Activated CD8-positive, alpha-beta memory T cell treated with anti-CD3 and anti-CD28 coated beads, Interleukin-2, amount 50 U/mL, for 1 hour (primary cell): ENCODE measurements around the gene KIF26B.
"Not testable (repeated sequence)": the region's sequence is repeated elsewhere in the genome, so short reads cannot be mapped to it uniquely, and the experiment has no call there.

Experiments used
- DNase-seq: peaks from one replicate; pipeline ENCODE4 v3.0.0-alpha.2; 2020; ENCODE audit errors: extremely low read depth

KIF26B gene

DNA sequence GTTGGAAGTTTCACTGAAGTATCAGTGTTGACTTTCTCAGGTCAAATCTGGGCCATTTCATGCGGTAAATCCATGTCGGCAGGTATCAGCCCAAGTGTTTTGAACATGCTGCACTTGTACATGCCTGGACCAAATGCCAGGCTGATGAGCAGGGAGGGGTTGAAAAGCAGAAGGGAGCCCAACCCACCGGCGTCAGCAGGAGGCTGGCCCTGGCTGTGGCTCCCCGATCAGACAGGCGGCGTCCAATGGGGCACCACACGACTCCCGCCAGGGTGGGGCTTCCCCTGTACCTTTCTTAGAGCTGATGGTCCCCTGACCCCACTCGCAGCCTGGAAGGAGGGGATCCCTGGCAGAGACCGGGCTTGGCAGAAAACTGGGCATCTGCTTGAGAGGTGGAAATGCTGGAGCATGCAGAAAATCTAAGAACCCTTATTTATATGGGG is 540.0 kb downstream of the KIF26B start:
- no peak for DNase-seq

DNA sequence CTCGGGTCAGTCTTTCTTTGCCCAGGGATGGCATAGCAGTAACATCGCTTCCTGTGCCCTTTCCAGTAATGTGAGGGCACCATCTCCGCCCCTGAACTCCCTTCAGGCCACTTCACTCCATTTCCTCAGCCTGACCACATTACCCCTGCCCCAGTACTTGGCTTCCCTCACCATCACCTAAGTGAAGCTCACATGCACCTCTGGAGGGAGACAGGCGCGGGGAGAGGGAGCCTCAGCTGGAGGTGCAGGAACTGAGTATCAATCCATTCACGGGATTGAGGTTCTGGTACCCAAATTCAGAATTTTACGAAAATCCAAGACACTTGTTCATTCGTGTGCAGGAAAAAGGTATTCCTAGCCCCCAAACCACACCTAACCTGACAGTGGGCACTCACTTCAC is 540.4 kb downstream of the KIF26B start:
- no peak for DNase-seq

GRCh38 chr1:245695701-245696100 is 540.9 kb downstream of the KIF26B start:
- not testable (repeated sequence) for DNase-seq

DNA sequence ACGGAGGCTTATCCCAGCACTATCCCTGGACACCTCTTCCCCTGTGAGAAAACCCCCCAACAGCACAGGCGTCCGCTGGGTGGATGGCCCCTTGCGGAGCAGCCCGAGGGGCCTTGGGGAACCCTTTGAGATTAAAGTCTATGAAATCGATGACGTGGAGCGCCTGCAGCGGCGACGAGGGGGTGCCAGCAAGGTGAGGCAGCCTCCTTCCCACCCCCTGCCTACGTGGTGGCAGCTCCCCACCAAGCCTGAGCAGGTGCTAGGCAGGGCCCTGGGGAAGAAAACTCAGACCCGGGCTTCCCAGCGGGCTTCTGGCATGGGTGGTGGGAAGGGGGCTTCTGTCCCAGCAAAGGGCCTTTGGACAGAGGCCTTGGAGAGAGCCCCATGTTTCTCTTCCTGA is 543.3 kb downstream of the KIF26B start:
- DNase-seq = no peak

GRCh38 chr1:245698860-245699259 is 544.1 kb downstream of the KIF26B start:
- DNase-seq = no peak

GRCh38 chr1:245700631-245701030 is 545.8 kb downstream of the KIF26B start:
- DNase-seq = no peak

DNA sequence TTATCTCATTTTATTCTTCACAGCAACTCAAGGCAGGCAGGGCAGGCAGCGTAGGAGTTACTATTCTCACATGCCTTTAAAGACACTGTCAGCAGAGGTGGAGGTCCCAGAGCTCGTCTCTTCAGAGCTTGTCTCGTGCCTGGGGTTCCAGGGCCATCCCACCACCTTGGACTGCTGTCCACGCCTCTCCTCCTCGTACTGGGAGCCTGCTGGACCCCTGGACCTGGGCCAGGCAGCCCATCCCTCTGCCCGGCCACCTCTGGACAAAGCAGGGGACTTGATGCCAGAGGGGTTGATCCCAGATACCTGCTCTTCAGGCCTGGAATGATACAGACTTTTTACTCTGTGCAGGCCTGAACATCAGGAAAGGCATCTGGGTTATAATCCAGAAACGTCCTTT is 546.8 kb downstream of the KIF26B start:
- DNase-seq = no peak

- no peak for DNase-seq
Observed at GRCh38 chr1:245702346-245702745, 547.6 kb downstream of the KIF26B start.

DNA sequence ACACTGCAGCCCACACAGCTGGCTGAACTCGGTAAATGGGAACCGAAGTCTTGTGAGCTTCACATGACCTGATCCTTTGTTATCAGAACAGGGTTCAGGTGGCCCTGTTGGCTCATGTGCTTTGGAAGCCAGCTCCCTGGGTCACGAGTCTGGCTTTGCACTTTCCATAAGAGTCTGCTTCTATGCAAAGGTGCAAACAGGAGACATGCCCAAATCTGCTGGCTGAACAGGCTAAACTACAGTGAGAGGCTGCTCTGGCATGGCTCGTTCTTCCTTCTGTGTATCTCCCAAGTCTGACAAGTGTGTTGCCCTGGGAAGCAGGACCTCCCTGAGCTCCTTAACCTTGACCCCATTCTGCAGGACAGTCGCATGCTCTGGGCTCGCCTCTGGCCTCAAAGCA is 549.6 kb downstream of the KIF26B start:
- no peak for DNase-seq

- no peak for DNase-seq
Observed at GRCh38 chr1:245704765-245705164, 550.0 kb downstream of the KIF26B start.

DNA sequence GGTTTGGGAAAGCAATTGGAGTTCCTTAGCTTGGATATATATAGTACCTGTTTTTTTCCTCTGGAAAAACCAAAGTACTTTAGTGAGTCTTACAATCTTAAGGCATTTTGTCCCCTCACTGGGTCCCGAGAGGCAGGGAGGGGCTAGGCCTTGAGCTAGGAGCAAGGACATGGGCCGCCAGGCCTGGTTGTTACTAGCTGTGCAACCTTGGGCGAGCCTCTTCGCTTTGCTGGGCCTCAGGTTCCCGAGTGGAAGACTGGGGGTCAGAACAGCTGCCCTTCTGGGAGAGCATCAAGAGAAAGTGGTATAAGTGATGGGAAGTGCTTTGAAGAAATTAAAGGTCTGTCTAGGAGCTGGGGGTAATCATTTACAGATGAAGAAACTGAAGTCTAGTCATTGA is 553.2 kb downstream of the KIF26B start:
- no peak for DNase-seq

DNA sequence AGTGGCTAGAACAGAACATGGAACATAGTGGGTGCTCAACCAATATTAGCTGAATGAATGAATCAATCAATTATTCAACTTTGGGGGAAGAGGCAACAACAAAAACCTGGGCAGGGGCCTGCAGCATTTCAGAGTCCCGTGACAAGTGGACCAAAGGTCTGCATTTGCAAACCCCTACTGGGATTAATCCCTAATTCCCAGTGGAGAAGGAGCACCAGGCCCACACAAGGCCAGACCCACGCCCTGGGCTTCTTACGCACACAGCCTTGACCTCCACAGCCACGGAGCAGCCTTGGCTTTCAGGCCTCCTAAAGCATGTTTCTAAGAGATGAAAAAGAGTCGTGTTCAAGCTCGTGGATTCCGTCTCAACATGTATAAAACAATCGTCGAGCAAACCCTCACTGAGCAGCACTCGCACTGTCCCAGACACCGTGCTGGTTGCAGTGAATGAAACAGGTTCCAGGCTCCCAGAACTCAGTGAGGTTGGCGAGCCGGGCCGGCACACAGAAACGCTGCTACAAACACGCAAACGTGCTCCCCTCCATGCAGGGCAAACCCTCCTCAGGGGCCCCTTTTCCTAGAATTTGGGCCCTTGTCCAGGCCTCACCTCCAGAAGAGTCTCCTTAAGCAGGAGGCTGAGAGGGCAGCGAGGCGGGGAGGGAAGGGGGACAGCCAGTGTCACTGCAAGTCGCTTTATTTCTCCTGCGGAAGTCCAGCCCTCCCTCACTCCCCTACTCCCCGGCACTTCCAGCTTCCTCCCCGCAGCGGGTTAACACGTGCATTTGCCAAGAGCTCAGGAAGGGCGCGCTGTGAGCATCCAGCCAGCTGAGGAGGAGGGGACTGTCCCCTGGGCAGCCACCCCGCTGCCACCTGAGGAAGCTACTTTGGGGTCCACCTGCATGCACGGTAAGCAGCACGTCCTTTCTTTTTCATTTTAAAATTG is 556.4 kb downstream of the KIF26B start:
- DNase-seq = no peak

DNA sequence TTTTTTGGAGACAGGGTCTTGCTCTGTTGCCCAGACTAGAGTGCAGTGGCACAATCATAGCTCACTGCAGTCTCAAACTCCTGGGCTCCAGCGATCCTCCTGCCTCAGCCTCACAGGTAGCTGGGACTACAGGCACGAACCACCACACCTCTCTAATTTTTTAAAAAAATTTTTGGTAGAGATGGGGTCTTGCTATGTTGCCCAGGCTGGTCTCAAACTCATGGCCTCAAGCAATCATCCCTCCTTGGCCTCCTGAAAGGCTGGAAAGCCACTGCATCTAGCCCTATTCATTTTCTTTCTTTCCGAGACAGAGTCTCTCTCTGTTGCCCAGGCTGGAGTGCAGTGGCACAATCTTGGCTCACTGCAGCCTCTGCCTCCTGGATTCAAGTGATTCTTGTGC is 559.2 kb downstream of the KIF26B start:
- not testable (repeated sequence) for DNase-seq

DNA sequence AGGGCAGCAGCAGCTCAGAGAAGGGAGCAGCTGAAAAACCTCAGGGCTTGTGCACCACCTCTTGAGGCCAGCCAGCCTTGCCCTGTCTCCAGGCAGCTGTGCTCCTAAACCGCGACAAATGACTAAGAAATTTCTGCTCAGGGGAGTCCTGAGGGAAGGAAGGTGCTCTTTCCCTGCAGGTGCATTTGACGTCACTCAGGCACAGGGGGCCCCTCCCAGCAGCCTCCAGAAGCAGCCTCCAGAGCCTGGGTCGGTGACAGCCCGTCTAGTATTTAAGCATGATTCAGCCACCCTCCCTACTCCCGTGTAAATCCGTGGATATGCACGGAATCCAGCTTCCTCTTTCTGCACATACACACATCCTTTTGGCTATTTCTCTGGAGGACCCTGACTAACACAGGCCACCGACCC is 560.5 kb downstream of the KIF26B start:
- no peak for DNase-seq

DNA sequence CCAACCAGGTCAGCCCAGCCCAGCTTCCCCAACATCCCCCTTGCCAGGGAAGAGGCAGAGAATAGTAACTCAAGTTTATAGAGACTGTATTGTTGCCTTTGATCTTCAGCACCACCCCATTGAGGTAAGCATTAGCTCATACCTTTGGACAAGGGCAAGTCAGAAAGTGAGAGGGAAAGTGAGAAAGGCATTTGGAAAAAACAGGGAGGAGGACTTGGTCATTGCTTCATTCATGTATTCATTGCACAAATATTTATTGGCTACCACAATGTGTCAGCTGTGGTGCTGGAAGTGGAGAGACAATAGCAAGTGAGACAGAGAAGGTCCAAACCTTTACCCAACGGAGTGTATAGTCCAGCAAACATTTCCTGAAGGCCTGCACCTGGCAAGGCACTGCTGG is 561.2 kb downstream of the KIF26B start:
- no peak for DNase-seq

- no peak for DNase-seq
Observed at GRCh38 chr1:245716561-245716960, 561.8 kb downstream of the KIF26B start.

- DNase-seq = no peak
Observed at GRCh38 chr1:245717611-245718010, 562.8 kb downstream of the KIF26B start.

- no peak for DNase-seq
Observed at GRCh38 chr1:245718123-245718522, 563.3 kb downstream of the KIF26B start.

DNA sequence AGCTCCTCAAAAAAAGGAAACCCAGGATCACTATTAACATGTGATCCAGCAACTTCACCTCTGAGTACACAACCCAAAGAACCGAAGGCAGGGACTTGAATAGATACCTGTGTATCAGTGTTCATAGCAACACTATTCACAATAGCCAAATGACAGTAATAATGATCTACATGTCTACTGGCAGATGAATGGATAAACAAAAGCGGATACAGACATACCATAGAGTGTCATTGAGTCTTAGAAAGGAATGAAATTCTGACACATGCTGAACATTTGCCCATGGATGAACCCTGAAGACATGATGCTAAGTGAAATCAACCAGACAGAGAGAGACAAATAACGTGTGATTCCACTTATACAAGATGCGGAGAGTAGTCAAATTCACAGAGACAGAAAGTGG is 564.2 kb downstream of the KIF26B start:
- DNase-seq = no peak

DNA sequence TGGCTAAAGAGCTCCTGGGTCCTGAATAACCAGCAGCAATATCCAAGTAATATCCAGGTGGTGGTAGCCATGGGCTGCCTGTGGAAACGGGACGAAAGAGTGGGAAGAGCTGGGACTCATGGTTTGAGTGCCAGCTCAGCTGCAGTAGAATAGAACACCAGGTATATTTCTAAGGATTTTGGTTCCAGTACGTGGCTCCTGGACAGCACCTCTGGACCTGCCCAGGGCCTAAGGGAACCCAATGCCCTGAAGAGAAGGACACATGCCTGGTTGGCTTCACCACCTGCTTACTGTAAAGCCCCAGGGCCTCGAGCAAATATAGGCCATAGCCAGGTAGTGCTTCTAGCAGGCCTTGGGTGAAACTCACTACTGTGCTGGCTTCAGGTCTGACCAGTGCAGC is 566.7 kb downstream of the KIF26B start:
- no peak for DNase-seq

DNA sequence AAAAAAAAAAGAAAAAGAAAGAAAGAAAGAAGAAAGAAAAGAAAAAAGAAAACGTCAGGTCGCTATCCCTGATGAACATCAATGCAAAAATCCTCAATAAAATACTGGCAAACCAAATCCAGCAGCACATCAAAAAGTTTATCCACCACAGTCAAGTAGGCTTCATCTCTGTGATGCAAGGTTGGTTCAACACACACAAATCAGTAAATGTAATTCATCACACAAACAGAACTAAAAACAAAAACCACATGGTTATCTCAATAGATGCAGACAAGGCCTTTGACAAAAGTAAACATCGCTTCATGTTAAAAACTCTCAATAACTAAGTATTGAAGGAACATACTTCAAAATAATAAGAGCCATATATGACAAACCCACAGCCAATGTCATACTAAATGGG is 573.2 kb downstream of the KIF26B start:
- DNase-seq = not testable (repeated sequence)

GRCh38 chr1:245730801-245731200 is 576.0 kb downstream of the KIF26B start:
- no peak for DNase-seq

DNA sequence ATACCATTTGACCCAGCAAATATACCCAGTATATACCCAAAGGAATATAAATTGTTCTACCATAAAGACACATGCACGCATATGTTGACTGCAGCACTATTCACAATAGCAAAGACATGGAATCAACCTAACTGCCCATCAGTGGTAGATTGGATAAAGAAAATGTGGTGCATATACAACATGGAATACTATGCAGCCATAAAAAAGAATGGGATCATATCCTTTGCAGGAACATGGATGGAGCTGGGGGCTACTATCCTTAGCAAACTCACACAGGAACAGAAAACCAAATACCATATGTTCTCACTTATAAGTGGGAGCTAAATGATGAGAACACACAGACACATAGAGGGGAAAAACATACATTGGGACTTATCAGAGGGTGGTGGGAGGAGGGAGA is 585.6 kb downstream of the KIF26B start:
- not testable (repeated sequence) for DNase-seq

DNA sequence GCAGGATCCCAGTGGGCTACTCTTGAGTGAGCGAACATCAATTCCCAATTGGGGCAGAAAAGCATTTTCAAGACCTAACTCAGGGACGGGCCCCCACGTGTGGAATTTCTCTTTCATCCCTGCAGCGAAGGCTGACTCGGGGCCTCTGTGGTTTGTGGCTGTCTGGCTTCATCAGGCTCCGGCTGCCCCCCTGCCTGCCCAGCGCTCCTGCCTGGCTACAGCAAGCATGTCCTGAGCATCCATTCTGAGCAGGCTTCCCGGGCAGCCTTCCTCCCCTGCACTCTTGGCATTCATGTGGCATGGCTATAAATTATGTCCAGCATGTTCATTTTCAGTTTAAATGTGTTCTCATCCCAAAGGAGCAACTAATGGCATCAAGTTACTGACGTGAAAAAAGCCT is 588.1 kb downstream of the KIF26B start:
- DNase-seq = no peak
